WTC11 (cell line): ENCODE measurements around the gene S100PBP. TPM values are rescaled to one million over a fixed set of nuclear protein-coding genes. Genes with fewer than 3 reads are reported as not detected.

Experiments used
- ATAC-seq: fragments of 200-7000 bp; cut with Tn5 transposase; 2 replicates; pipeline ENCODE4 v1.10.0; 2021; ENCODE audit warnings: mild to moderate bottlenecking, moderate library complexity
- CTCF ChIA-PET: fragments of 300-600 bp; sonication (Branson Sonifier 250); formaldehyde crosslinking; loops from one replicate; lab custom pipeline; 2021; ENCODE audit warnings: antibody characterized with exemption; lab: Charles Lee
- POLR2A ChIA-PET: fragments of 350-600 bp; sonication (Branson Sonifier 250); formaldehyde crosslinking; loops from one replicate; lab custom pipeline; 2021; ENCODE audit warnings: antibody characterized with exemption; lab: Charles Lee
- DNase-seq: peaks from one replicate; pipeline ENCODE4 v3.0.0; 2021; ENCODE audit warnings: low spot score
- H3K27ac Mint-ChIP-seq: 2 replicates; pipeline ENCODE4 v1.8.0; 2021; ENCODE audit warnings: mixed read lengths
- H3K27me3 Mint-ChIP-seq: 2 replicates; pipeline ENCODE4 v1.8.0; 2021; ENCODE audit warnings: low read depth, mild to moderate bottlenecking, moderate library complexity, mixed read lengths
- H3K36me3 Mint-ChIP-seq: 2 replicates; pipeline ENCODE4 v1.8.0; 2021; ENCODE audit warnings: mixed read lengths
- H3K4me1 Mint-ChIP-seq: 2 replicates; pipeline ENCODE4 v1.8.0; 2022; ENCODE audit warnings: mixed read lengths
- H3K4me3 Mint-ChIP-seq: 2 replicates; pipeline ENCODE4 v1.8.0; 2021; ENCODE audit warnings: mild to moderate bottlenecking, moderate library complexity, mixed read lengths
- H3K9me3 Mint-ChIP-seq: 2 replicates; pipeline ENCODE4 v1.8.0; 2021; ENCODE audit warnings: mixed read lengths
- CBFB ChIP-seq: sonication (generic); formaldehyde crosslinking; IDR thresholded peaks from 2 replicates; pipeline ENCODE4 v1.8.1; 2022; ENCODE audit warnings: mild to moderate bottlenecking, low read depth, missing genetic modification reagents
- CREB1 ChIP-seq: sonication (generic); formaldehyde crosslinking; IDR thresholded peaks from 2 replicates; pipeline ENCODE4 v1.8.0; 2023; ENCODE audit warnings: mild to moderate bottlenecking, missing genetic modification reagents
- EMX1 ChIP-seq: fragments of 250-450 bp; sonication (Bioruptor Pico); IDR thresholded peaks from 2 replicates; pipeline ENCODE4 v1.8.0; 2021; ENCODE audit warnings: mild to moderate bottlenecking
- FOXP1 ChIP-seq: sonication (generic); formaldehyde crosslinking; IDR thresholded peaks from 2 replicates; pipeline ENCODE4 v1.8.0; 2022; ENCODE audit warnings: missing genetic modification reagents, mild to moderate bottlenecking, moderate library complexity, borderline replicate concordance
- MYBL2 ChIP-seq: sonication (generic); formaldehyde crosslinking; IDR thresholded peaks from 2 replicates; pipeline ENCODE4 v1.8.1; 2023; ENCODE audit warnings: mild to moderate bottlenecking, moderate library complexity, missing genetic modification reagents
- NFATC4 ChIP-seq: fragments of 250-450 bp; sonication (Bioruptor Pico); IDR thresholded peaks from 2 replicates; pipeline ENCODE4 v1.9.0; 2021; ENCODE audit warnings: mild to moderate bottlenecking
- NFE2L1 ChIP-seq: sonication (generic); formaldehyde crosslinking; IDR thresholded peaks from 2 replicates; pipeline ENCODE4 v1.8.1; 2023; ENCODE audit warnings: missing genetic modification reagents
- SP1 ChIP-seq: sonication (generic); formaldehyde crosslinking; conservative IDR thresholded peaks from 2 replicates; pipeline ENCODE4 v1.8.1; 2022; ENCODE audit warnings: missing genetic modification reagents
- TEAD1 ChIP-seq: sonication (generic); formaldehyde crosslinking; IDR thresholded peaks from 2 replicates; pipeline ENCODE4 v1.8.0; 2022; ENCODE audit warnings: mild to moderate bottlenecking, missing genetic modification reagents
- TP53 ChIP-seq: sonication (generic); formaldehyde crosslinking; IDR thresholded peaks from 2 replicates; pipeline ENCODE4 v1.8.1; 2023; ENCODE audit warnings: mild to moderate bottlenecking, missing genetic modification reagents
- ZMAT4 ChIP-seq: fragments of 250-450 bp; sonication (Bioruptor Pico); IDR thresholded peaks from 2 replicates; pipeline ENCODE4 v1.9.0; 2021; ENCODE audit warnings: mild to moderate bottlenecking
- ZNF219 ChIP-seq: sonication (generic); formaldehyde crosslinking; IDR thresholded peaks from 2 replicates; pipeline ENCODE4 v1.8.0; 2023; ENCODE audit warnings: missing genetic modification reagents, mild to moderate bottlenecking, borderline replicate concordance
- ZNF281 ChIP-seq: sonication (generic); formaldehyde crosslinking; IDR thresholded peaks from 2 replicates; pipeline ENCODE4 v1.8.0; 2023; ENCODE audit warnings: mild to moderate bottlenecking, missing genetic modification reagents
- ZNF423 ChIP-seq: fragments of 250-450 bp; sonication (Bioruptor Pico); IDR thresholded peaks from 2 replicates; pipeline ENCODE4 v2.1.2; 2022; ENCODE audit warnings: mild to moderate bottlenecking, moderate library complexity
- ZNF425 ChIP-seq: fragments of 250-450 bp; sonication (Bioruptor Pico); conservative IDR thresholded peaks from 2 replicates; pipeline ENCODE4 v1.9.0; 2021; ENCODE audit warnings: mild to moderate bottlenecking
- total RNA-seq: library from RNA; stranded (reverse); gene quantifications from 3 replicates; pipeline ENCODE4 v1.2.3, GENCODE V29; 2021
- TF ChIP-seq, protein P1 (sequence below): sonication (generic); formaldehyde crosslinking; IDR thresholded peaks from 2 replicates; pipeline ENCODE4 v1.8.1; 2023; ENCODE audit warnings: mild to moderate bottlenecking, missing genetic modification reagents, borderline replicate concordance
- TF ChIP-seq, protein P2 (sequence below): sonication (generic); formaldehyde crosslinking; IDR thresholded peaks from 2 replicates; pipeline ENCODE4 v1.8.1; 2022; ENCODE audit warnings: mild to moderate bottlenecking, moderate library complexity, missing genetic modification reagents
- TF ChIP-seq, protein P3 (sequence below): sonication (generic); formaldehyde crosslinking; IDR thresholded peaks from 2 replicates; pipeline ENCODE4 v1.8.0; 2023; ENCODE audit warnings: missing genetic modification reagents
- TF ChIP-seq, protein P4 (sequence below): sonication (generic); formaldehyde crosslinking; IDR thresholded peaks from 2 replicates; pipeline ENCODE4 v1.8.0; 2022; ENCODE audit warnings: mild to moderate bottlenecking, missing genetic modification reagents
- TF ChIP-seq, protein P5 (sequence below): sonication (generic); formaldehyde crosslinking; IDR thresholded peaks from 2 replicates; pipeline ENCODE4 v1.8.1; 2022; ENCODE audit warnings: low read depth, mild to moderate bottlenecking, moderate library complexity, missing genetic modification reagents, borderline replicate concordance

Gene S100PBP
- total RNA-seq, 1 experiment from 2014 or later: 62.9 TPM

- ATAC-seq (peak; percentile 25), DNase-seq (peak; percentile 80)
- POLR2A ChIA-PET: interaction anchor here (1.0 to 1.4 kb wide), 3 partner anchors 43 to 424 kb away, joined by 3 to 5 read pairs (median 4); partner anchors contain the start of gene BSDC1
- Mint-ChIP-seq H3K9me3 (no peaks in the 10 kb centered on the region; the same call in 1 of the 2 replicates), H3K27me3 (no peaks in the 10 kb centered on the region), H3K4me3 (peak overlapping the region; percentile 100), H3K4me1 (peaks cover 42% of the 10 kb centered on the region), H3K36me3 (peaks cover 15% of the 10 kb centered on the region), H3K27ac (peak overlapping the region; percentile 97)
- CTCF ChIA-PET: interaction anchor here (1.1 to 1.9 kb wide), 2 partner anchors 53 to 58 kb away, joined by 3 to 5 read pairs; no protein-coding TSS in a partner anchor
- TF ChIP-seq CREB1 (CRISPR knock-in tag) (no peak), ZNF281 (peak; percentile 47), TP53 (CRISPR knock-in tag) (no peak), NFE2L1 (CRISPR knock-in tag) (peak; percentile 59; the same call in 1 of the 2 replicates), ZNF423 (CRISPR knock-in tag) (peak; percentile 65), ZNF425 (CRISPR knock-in tag) (0 out of 2 replicates have a peak, but pooled peaks have one; percentile 24), MYBL2 (CRISPR knock-in tag) (0 out of 2 replicates have a peak, but pooled peaks have one; percentile 58), NFATC4 (CRISPR knock-in tag) (no peak), CBFB (no peak), ZMAT4 (CRISPR knock-in tag) (no peak), SP1 (CRISPR knock-in tag) (no peak), EMX1 (0 out of 2 replicates have a peak, but pooled peaks have one; percentile 21), ZNF219 (CRISPR knock-in tag) (no peak), TEAD1 (CRISPR knock-in tag) (0 out of 2 replicates have a peak, but pooled peaks have one; percentile 18), FOXP1 (CRISPR knock-in tag) (peak; percentile 67; the same call in 1 of the 2 replicates)
- TF ChIP-seq, protein P1, sequence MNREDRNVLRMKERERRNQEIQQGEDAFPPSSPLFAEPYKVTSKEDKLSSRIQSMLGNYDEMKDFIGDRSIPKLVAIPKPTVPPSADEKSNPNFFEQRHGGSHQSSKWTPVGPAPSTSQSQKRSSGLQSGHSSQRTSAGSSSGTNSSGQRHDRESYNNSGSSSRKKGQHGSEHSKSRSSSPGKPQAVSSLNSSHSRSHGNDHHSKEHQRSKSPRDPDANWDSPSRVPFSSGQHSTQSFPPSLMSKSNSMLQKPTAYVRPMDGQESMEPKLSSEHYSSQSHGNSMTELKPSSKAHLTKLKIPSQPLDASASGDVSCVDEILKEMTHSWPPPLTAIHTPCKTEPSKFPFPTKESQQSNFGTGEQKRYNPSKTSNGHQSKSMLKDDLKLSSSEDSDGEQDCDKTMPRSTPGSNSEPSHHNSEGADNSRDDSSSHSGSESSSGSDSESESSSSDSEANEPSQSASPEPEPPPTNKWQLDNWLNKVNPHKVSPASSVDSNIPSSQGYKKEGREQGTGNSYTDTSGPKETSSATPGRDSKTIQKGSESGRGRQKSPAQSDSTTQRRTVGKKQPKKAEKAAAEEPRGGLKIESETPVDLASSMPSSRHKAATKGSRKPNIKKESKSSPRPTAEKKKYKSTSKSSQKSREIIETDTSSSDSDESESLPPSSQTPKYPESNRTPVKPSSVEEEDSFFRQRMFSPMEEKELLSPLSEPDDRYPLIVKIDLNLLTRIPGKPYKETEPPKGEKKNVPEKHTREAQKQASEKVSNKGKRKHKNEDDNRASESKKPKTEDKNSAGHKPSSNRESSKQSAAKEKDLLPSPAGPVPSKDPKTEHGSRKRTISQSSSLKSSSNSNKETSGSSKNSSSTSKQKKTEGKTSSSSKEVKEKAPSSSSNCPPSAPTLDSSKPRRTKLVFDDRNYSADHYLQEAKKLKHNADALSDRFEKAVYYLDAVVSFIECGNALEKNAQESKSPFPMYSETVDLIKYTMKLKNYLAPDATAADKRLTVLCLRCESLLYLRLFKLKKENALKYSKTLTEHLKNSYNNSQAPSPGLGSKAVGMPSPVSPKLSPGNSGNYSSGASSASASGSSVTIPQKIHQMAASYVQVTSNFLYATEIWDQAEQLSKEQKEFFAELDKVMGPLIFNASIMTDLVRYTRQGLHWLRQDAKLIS (CRISPR knock-in tag): 0 out of 2 replicates have a peak, but pooled peaks have one; percentile 82
- TF ChIP-seq, protein P2, sequence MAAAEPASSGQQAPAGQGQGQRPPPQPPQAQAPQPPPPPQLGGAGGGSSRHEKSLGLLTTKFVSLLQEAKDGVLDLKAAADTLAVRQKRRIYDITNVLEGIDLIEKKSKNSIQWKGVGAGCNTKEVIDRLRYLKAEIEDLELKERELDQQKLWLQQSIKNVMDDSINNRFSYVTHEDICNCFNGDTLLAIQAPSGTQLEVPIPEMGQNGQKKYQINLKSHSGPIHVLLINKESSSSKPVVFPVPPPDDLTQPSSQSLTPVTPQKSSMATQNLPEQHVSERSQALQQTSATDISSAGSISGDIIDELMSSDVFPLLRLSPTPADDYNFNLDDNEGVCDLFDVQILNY (CRISPR knock-in tag): peak; percentile 97
- TF ChIP-seq, protein P3, sequence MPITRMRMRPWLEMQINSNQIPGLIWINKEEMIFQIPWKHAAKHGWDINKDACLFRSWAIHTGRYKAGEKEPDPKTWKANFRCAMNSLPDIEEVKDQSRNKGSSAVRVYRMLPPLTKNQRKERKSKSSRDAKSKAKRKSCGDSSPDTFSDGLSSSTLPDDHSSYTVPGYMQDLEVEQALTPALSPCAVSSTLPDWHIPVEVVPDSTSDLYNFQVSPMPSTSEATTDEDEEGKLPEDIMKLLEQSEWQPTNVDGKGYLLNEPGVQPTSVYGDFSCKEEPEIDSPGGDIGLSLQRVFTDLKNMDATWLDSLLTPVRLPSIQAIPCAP (CRISPR knock-in tag): no peak
- TF ChIP-seq, protein P4, sequence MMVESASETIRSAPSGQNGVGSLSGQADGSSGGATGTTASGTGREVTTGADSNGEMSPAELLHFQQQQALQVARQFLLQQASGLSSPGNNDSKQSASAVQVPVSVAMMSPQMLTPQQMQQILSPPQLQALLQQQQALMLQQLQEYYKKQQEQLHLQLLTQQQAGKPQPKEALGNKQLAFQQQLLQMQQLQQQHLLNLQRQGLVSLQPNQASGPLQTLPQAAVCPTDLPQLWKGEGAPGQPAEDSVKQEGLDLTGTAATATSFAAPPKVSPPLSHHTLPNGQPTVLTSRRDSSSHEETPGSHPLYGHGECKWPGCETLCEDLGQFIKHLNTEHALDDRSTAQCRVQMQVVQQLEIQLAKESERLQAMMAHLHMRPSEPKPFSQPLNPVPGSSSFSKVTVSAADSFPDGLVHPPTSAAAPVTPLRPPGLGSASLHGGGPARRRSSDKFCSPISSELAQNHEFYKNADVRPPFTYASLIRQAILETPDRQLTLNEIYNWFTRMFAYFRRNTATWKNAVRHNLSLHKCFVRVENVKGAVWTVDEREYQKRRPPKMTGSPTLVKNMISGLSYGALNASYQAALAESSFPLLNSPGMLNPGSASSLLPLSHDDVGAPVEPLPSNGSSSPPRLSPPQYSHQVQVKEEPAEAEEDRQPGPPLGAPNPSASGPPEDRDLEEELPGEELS: 0 out of 2 replicates have a peak, but pooled peaks have one; percentile 13
- TF ChIP-seq, protein P5, sequence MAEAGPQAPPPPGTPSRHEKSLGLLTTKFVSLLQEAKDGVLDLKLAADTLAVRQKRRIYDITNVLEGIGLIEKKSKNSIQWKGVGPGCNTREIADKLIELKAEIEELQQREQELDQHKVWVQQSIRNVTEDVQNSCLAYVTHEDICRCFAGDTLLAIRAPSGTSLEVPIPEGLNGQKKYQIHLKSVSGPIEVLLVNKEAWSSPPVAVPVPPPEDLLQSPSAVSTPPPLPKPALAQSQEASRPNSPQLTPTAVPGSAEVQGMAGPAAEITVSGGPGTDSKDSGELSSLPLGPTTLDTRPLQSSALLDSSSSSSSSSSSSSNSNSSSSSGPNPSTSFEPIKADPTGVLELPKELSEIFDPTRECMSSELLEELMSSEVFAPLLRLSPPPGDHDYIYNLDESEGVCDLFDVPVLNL (CRISPR knock-in tag): peak; percentile 87; the same call in 1 of the 2 replicates
These were observed 648 bp downstream of the S100PBP start for GRCh38 chr1:32817815-32818786.
